Activated naive CD4-positive, alpha-beta T cell treated with anti-CD3 and anti-CD28 coated beads, Interleukin-2, amount 10 ng/mL, durations not matched to agents 7 days and 5 days (primary cell): Measurements from ENCODE around the gene PNPLA1.

Experiments
- CTCF ChIA-PET: fragments of 350-600 bp; sonication (Branson Sonifier 250); formaldehyde crosslinking; loops from one replicate; lab custom pipeline; 2021; ENCODE audit warnings: antibody characterized with exemption; lab: Charles Lee
- DNase-seq: peaks from one replicate; pipeline ENCODE4 v3.0.0-alpha.2; 2020
- H3K27ac Mint-ChIP-seq: one replicate; pipeline ENCODE4 v1.8.0; 2021; ENCODE audit warnings: mild to moderate bottlenecking, moderate library complexity, mixed read lengths
- H3K27me3 Mint-ChIP-seq: one replicate; pipeline ENCODE4 v1.8.0; 2021; ENCODE audit warnings: mild to moderate bottlenecking, mixed read lengths
- H3K36me3 Mint-ChIP-seq: one replicate; pipeline ENCODE4 v1.8.0; 2021; ENCODE audit warnings: mixed read lengths
- H3K4me1 Mint-ChIP-seq: one replicate; pipeline ENCODE4 v1.8.0; 2021; ENCODE audit warnings: mixed read lengths
- H3K4me3 Mint-ChIP-seq: one replicate; pipeline ENCODE4 v1.8.0; 2021; ENCODE audit warnings: mild to moderate bottlenecking, moderate library complexity, mixed read lengths
- H3K9me3 Mint-ChIP-seq: one replicate; pipeline ENCODE4 v1.8.0; 2021; ENCODE audit warnings: mixed read lengths

Gene PNPLA1

DNA sequence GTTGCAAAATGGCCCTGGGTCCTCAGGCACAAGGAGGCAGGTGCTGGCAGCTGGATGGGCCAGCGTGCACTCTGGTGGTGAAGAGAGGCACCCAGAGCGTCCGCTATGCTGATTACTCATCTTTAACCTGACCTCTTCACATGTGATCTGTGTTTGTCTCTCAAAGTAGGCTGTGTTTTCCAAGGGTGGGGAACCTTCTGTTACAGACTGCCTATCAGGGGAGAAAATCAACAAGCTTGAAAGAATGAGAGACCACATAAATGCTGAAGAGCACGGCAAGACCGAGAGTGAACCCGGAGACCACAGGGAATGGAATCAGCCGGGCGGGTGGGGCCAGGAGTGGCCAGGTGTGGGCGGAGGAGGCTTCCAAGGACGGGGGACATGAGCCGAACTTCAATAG, 50.6 kb downstream of the PNPLA1 start:
- Mint-ChIP-seq H3K27me3 (peaks cover 34% of the 10 kb centered on the region), H3K9me3 (no peaks in the 10 kb centered on the region), H3K27ac (no peak overlapping the region), H3K4me3 (no peak overlapping the region), H3K4me1 (no peaks in the 10 kb centered on the region), H3K36me3 (no peaks in the 10 kb centered on the region)
- CTCF ChIA-PET = interaction anchor here (4.2 kb wide), 1 partner anchor 18 kb away, joined by 15 read pairs; no protein-coding TSS in a partner anchor
- DNase-seq = no peak

DNA sequence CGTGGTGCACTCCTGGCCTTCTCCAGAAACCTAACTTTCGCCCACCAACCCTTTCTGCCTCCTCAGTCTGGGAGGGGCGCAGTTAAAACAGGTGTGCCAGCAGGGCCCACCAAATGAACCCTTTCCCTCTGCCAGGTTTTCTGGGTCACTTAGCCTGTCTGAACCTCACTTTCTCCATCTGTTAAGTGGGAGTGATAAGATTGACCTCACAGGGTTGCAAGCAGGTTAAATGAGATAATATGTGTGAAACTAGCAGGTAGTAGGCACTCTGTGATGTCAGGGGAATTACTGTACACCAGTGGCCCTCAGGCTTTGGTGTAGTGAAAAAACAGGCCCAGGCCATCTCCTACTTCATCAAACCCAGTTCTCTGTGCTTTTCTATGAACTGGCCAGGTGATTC, 52.7 kb downstream of the PNPLA1 start:
- no peaks in the 10 kb centered on the region for H3K9me3 Mint-ChIP-seq
- peaks cover 29% of the 10 kb centered on the region for H3K27me3 Mint-ChIP-seq
- DNase-seq = no peak
- no peak overlapping the region for H3K27ac Mint-ChIP-seq
- no peak overlapping the region for H3K4me3 Mint-ChIP-seq
- H3K36me3 Mint-ChIP-seq = no peaks in the 10 kb centered on the region
- CTCF ChIA-PET = no interaction called here
- no peaks in the 10 kb centered on the region for H3K4me1 Mint-ChIP-seq

DNA sequence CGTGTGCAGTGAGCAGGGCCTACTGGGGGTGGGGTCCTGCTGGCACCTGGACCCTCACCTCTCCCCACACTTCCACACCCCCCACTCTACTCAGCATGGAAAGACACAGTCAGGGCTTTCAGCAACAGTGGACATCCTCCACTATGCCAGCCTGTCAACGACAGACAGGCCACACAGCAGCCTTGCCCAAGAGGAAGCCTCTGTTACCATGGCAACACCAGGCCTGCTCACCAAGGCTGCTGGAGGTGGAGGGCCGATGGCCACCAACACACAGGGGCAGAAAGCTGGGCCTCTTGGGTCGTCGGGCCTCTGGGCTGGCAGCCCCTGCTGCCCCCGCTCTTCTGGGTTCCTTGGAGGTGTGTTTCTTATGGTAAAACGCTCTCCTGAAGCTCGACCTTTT, 53.2 kb downstream of the PNPLA1 start:
- Mint-ChIP-seq H3K9me3 (no peaks in the 10 kb centered on the region), H3K36me3 (no peaks in the 10 kb centered on the region), H3K4me3 (no peak overlapping the region), H3K27me3 (peaks cover 29% of the 10 kb centered on the region), H3K4me1 (no peaks in the 10 kb centered on the region), H3K27ac (no peak overlapping the region)
- no peak for DNase-seq
- CTCF ChIA-PET = no interaction called here

DNA sequence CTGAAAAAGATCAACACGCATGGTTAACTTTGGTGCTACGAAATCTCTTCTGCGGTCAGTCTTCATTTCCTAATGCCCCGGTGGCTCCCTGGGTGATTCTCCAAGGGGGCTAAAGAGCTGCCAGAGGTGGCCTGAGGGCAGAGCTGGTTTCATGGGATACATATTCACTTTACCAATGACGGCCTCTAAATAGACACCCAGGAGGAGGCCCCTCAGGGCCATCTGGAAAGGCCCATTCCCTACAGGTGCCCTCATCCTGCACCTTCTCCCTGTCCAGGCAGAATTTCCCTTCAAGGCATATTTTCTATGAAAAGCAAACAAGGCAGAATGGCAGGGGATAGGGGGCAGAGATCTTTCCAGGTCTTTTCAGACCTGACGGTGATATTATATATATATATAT, 54.3 kb downstream of the PNPLA1 start:
- no peaks in the 10 kb centered on the region for H3K36me3 Mint-ChIP-seq
- no peaks in the 10 kb centered on the region for H3K4me1 Mint-ChIP-seq
- no peak overlapping the region for H3K27ac Mint-ChIP-seq
- no peak overlapping the region for H3K4me3 Mint-ChIP-seq
- no peaks in the 10 kb centered on the region for H3K9me3 Mint-ChIP-seq
- DNase-seq = no peak
- peaks cover 38% of the 10 kb centered on the region for H3K27me3 Mint-ChIP-seq
- CTCF ChIA-PET = interaction anchor here (1.1 kb wide), 1 partner anchor 16 kb away, joined by 3 read pairs; no protein-coding TSS in a partner anchor

DNA sequence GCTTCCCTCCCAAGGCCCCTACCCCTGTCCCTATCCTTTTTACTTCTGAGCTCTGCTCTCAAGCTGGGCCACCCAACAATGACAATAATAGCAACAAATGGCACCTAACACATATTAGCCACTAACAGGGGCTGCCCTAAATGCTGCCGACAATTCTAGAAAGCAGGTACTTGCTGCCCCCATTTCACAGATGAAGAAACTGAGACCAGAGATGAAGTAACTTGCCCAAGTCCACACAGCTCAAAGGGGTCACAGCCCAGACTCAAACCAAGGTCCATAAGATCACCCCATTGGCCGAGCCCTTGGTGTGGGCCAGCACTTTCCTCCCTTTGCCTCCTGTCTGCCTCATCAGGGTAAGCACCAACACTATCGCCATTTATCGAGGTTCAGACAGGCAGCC, 54.9 kb downstream of the PNPLA1 start:
- no peaks in the 10 kb centered on the region for H3K4me1 Mint-ChIP-seq
- CTCF ChIA-PET = interaction anchor here (1.1 kb wide), 1 partner anchor 16 kb away, joined by 3 read pairs; no protein-coding TSS in a partner anchor

DNA sequence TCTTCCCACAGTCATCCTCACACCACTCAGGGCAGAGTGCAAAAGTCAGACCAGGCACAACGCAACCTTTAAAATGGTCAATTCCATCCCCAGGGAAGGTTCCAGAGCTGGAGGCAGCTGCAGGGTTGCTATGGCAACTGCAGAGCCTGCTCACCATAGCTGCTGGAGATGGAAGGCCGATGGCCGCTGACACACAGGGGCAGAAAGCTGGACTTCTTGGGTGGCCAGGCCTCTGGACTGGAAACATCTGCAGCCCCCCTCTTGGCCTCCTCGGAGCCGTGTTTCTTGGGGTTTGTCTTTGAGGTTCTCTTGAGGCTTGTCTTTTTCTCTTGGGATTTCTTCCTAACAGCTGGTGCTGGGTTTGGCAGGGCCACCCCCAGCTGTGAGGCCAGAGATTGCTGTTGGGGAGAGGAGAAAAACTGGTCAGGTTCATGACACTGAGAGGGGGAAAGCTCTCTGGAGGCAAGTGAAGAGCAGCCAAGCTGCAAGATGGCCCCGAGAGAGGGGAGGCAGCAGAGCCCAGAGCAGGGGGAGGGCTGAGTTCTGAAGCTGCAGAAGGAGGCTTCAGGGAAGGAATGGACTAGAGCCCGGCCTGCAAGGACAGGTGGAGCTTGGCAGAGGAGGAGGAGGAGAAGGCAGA, 56.6 kb downstream of the PNPLA1 start:
- H3K27ac Mint-ChIP-seq = no peak overlapping the region
- H3K4me3 Mint-ChIP-seq = no peak overlapping the region
- no peaks in the 10 kb centered on the region for H3K4me1 Mint-ChIP-seq
- no peaks in the 10 kb centered on the region for H3K9me3 Mint-ChIP-seq
- DNase-seq = no peak
- no peaks in the 10 kb centered on the region for H3K36me3 Mint-ChIP-seq
- H3K27me3 Mint-ChIP-seq = peaks cover 37% of the 10 kb centered on the region
- CTCF ChIA-PET = interaction anchor here (1.2 kb wide), 1 partner anchor 14 kb away, joined by 5 read pairs; no protein-coding TSS in a partner anchor

More for the DNA sequence above, 54.9 kb downstream of the PNPLA1 start:
- Mint-ChIP-seq H3K27me3 (peaks cover 36% of the 10 kb centered on the region), H3K4me3 (no peak overlapping the region), H3K27ac (no peak overlapping the region), H3K36me3 (no peaks in the 10 kb centered on the region), H3K9me3 (no peaks in the 10 kb centered on the region)
- no peak for DNase-seq

DNA sequence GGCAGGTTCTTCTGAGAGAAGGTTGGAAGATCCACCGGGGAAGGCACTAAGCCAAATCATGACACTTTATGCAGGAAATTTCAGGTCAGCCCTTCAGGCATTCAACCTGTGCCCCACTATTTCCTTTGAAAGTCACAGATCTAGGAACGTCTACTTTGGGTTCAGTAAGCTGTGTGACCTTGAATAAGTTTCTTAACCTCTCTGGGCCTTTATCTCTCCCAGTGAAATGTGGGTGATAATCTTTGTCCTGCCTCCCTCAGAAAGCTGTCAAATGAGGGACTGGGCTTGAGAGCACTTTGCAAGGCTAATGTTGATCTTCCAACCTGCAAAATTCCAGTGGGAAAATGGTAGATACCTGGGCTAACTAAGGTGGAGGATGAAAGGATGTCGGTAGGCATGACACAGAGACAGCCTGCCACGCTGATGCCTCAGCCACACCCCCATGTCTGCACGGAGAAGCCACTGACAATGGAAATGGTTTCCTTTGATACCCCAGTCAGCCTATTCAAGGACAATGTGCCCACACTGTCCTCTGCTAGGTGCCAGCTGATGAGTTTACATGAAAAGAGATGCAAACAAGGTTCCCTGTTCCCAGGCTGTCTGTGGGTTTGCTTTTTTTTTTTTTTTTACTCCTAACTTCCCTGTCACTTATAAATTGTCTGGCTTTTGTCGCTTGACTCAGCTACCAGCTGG, 57.5 kb downstream of the PNPLA1 start:
- H3K9me3 Mint-ChIP-seq = no peaks in the 10 kb centered on the region
- H3K36me3 Mint-ChIP-seq = no peaks in the 10 kb centered on the region
- H3K27me3 Mint-ChIP-seq = peaks cover 41% of the 10 kb centered on the region
- CTCF ChIA-PET = no interaction called here
- H3K27ac Mint-ChIP-seq = no peak overlapping the region
- no peak overlapping the region for H3K4me3 Mint-ChIP-seq
- H3K4me1 Mint-ChIP-seq = no peaks in the 10 kb centered on the region
- DNase-seq = no peak

DNA sequence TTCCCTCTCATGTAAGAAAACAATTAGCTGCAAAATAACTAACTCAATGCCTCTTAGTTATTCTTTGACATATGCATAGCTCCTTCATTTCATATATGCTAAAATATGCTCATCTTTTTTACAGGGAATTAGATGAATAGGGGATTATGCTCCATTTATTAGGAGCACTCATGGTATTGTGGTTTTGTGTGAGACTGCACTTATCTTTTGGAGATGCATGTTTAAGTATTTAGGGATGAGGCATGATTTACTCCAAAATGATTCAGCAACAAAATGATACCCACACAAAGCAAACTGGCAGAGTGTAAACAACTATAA, 58.0 kb downstream of the PNPLA1 start:
- no peaks in the 10 kb centered on the region for H3K9me3 Mint-ChIP-seq
- CTCF ChIA-PET = no interaction called here
- no peak for DNase-seq

DNA sequence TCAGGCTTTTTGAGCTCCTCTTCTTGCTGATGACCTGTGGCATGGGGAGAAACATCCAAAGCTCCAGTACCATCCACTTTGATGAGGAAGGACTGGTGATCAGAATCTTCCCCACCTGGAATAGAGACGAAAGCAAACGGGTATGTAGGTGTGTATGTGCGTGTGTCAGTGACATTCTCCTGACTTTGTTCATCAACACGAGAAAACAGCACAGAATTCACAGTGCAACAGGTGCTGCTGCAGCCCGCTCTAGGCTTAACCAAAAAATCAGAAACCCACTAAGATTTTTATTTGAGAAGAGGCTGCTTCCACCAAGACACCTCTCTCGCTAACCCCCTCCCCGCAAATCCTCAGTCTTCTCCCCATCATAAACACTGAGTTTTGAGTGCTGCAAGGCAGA, 58.7 kb downstream of the PNPLA1 start:
- Mint-ChIP-seq H3K27me3 (peaks cover 47% of the 10 kb centered on the region), H3K36me3 (no peaks in the 10 kb centered on the region), H3K27ac (no peak overlapping the region), H3K4me1 (no peaks in the 10 kb centered on the region), H3K4me3 (no peak overlapping the region), H3K9me3 (no peaks in the 10 kb centered on the region)
- no peak for DNase-seq
- CTCF ChIA-PET = interaction anchor here (1.6 to 3.2 kb wide), 2 partner anchors 13 to 26 kb away, joined by 7 to 11 read pairs; no protein-coding TSS in a partner anchor

More for the DNA sequence above, 58.0 kb downstream of the PNPLA1 start:
- Mint-ChIP-seq H3K27me3 (peaks cover 42% of the 10 kb centered on the region), H3K4me1 (no peaks in the 10 kb centered on the region), H3K4me3 (no peak overlapping the region), H3K36me3 (no peaks in the 10 kb centered on the region), H3K27ac (no peak overlapping the region)

DNA sequence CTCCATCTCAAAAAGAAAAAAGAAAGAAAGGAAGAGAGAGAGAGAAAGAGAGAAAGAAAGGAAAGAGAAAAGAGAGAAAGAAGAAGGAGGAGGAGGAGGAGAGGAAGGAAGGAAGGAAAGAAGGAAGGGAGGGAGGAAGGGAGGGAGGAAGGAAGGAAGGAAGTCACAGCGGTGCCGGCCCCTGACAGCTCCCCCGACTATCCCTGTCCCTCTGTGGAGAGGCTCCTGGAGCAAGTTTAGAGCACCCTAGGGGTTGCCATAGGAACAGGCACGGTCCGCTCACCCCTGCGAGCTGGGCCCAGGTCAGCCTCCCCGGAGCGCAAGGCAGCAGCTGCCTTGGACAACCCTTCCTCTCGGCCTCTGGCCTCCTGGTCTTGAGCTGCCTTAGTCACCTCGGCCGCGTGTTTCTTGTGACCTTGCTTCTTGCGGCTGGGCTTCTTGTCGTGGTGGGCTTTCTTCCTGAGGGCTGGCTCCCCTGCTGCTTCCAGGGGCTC, 60.0 kb downstream of the PNPLA1 start:
- no peak overlapping the region for H3K27ac Mint-ChIP-seq
- no peak overlapping the region for H3K4me3 Mint-ChIP-seq
- CTCF ChIA-PET = interaction anchor here (1.6 to 3.2 kb wide), 2 partner anchors 11 to 27 kb away, joined by 7 to 11 read pairs; no protein-coding TSS in a partner anchor
- H3K4me1 Mint-ChIP-seq = no peaks in the 10 kb centered on the region
- DNase-seq = no peak
- no peaks in the 10 kb centered on the region for H3K36me3 Mint-ChIP-seq
- no peaks in the 10 kb centered on the region for H3K9me3 Mint-ChIP-seq
- H3K27me3 Mint-ChIP-seq = peaks cover 60% of the 10 kb centered on the region

DNA sequence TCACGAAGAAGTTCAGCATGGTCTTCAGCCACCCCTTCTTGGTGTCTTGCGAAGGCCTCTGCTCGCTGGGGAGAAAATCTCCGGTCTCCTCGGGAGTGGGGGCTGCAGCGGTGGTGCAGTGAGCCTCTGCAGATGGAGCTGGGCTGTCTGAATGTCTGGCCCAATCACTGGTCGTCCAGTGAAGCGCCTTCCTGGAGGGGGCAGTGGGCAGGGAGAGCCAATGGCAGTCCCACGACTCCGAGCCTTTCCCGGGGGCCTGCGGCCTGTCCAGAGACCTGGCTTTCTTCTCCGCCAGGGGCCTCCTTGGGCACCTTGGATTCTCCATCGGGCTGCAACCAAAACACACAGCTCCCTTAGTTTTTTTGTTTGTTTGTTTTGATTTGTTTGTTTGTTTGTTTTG, 60.5 kb downstream of the PNPLA1 start:
- H3K36me3 Mint-ChIP-seq = no peaks in the 10 kb centered on the region
- H3K9me3 Mint-ChIP-seq = no peaks in the 10 kb centered on the region
- DNase-seq = no peak
- peaks cover 60% of the 10 kb centered on the region for H3K27me3 Mint-ChIP-seq
- no peaks in the 10 kb centered on the region for H3K4me1 Mint-ChIP-seq
- CTCF ChIA-PET = interaction anchor here (3.2 kb wide), 1 partner anchor 11 kb away, joined by 11 read pairs; no protein-coding TSS in a partner anchor
- H3K27ac Mint-ChIP-seq = no peak overlapping the region
- H3K4me3 Mint-ChIP-seq = no peak overlapping the region

DNA sequence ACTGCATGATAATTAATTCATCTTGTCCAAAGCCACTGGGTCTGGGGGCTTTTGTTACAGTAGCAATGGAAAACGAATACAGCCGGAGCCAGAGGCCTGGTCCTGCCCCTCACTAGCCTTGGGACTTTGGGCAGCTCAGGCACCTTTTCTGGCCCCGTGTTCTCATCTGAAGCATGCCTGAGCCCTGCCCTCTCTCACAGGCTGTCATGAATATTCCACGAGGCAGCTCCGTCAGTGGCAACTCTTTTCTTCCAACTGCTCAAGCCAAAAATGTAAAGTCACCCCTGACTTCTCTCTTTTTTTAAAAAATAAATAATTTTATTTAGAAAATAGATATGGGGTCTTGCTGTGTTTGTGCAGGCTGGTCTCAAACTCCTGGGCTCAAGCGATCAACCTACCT, 61.5 kb downstream of the PNPLA1 start:
- Mint-ChIP-seq H3K9me3 (no peaks in the 10 kb centered on the region), H3K4me1 (no peaks in the 10 kb centered on the region), H3K36me3 (no peaks in the 10 kb centered on the region), H3K27ac (no peak overlapping the region), H3K27me3 (peaks cover 59% of the 10 kb centered on the region), H3K4me3 (no peak overlapping the region)
- no peak for DNase-seq
- CTCF ChIA-PET = interaction anchor here (3.2 kb wide), 1 partner anchor 10 kb away, joined by 11 read pairs; no protein-coding TSS in a partner anchor

DNA sequence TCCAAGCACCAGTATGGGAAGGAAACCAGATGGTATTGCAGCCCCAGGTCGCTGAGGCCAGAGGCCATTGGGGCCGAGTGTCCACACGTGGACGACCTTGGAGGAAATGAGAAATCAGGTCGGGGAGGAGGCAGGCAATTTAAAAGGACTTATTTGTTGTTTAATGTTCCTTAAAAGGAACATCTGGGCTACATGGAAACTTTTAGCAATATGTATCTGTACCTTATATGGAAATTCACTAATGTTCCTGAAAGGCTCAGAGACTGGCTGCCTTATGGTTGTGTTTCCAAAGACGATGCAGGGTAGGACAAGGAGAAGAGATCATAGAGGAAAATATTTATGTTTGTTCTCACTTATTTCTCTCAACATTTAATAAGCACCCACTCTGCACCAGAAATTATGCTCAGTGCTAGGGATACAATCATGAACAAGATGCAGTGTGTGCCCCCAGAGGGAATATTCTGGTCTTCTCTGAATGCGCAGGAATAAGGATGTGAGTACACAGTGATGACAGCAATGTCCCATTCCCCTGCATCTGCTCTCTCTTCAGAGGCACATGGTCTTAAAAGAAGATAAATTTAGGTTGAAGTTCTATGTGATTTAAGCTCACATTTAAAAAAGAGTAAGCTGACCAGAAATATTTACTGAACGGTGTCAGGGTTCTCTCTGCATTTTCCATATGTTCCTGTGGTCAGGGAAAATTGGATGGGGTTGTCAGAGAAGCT, 63.5 kb downstream of the PNPLA1 start:
- Mint-ChIP-seq H3K27ac (no peak overlapping the region), H3K36me3 (no peaks in the 10 kb centered on the region), H3K4me3 (no peak overlapping the region), H3K4me1 (peaks cover 5% of the 10 kb centered on the region), H3K9me3 (no peaks in the 10 kb centered on the region), H3K27me3 (peaks cover 60% of the 10 kb centered on the region)
- DNase-seq = no peak
- CTCF ChIA-PET = interaction anchor here (1.2 to 1.5 kb wide), 2 partner anchors 28 to 305 kb away, joined by 3 to 4 read pairs; partner anchors contain the start of gene MAPK14
